SH-SY5Y (cell line): ENCODE results near the gene GINS3.

Source experiments
- GATA2 ChIP-seq: IDR thresholded peaks from 2 replicates; pipeline ENCODE4 v1.6.1; 2011; ENCODE audit warnings: mild to moderate bottlenecking, low read depth, low read length
- GATA3 ChIP-seq: IDR thresholded peaks from 2 replicates; pipeline ENCODE4 v1.6.1; 2011; ENCODE audit warnings: low read depth, mild to moderate bottlenecking, low read length, moderate library complexity

DNA sequence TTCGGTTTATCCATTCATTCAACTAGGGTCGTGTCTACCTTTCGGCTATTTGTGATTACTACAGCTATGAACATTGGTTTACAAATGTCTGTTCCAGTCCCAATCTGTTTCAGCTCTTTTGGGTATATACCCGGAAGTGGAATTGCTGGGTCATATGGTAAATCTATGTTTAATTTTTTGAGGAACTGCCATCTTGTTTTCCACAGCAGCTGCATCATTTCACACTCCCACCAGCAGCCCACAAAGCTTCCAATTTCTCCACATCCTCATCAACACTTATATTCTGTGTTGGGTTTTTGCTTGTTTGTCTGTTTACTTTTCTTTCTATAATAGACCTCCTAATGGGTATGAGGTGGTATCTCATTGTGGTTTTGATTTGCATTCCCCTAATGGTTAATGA lies 48.7 kb upstream of the GINS3 start:
- TF ChIP-seq GATA3 (no peak), GATA2 (no peak)
